ENCODE data around the gene SFMBT2. TPM values are rescaled to one million over a fixed set of nuclear protein-coding genes. Genes with fewer than 3 reads are reported as not detected.

The SFMBT2 gene
- total RNA-seq, 4 donors from 2014 or later, result 7.1 to 13.2 (median 9.0) TPM

GRCh38 chr10:7209458-7209857, 201.4 kb downstream of the SFMBT2 start:
- DNase-seq, result no peak
- TF ChIP-seq POLR2A (IDR thresholded peaks at IDR 0.05), result no peak
- TF ChIP-seq CTCF (IDR thresholded peaks at IDR 0.05), result no peak
- no peak overlapping the region for H3K4me3 ChIP-seq (replicated peaks in 1 of 3)
- H3K27ac ChIP-seq, result no peak overlapping the region
- H3K27me3 ChIP-seq, result no peaks in the 10 kb centered on the region
- intact Hi-C loops (cut with DNase I), result no loop called here
- WGBS, 2 donors, result 94 to 97% methylated on average over 2 of the region's 2 CpGs
- no peaks in the 10 kb centered on the region for H3K36me3 ChIP-seq
- H3K9me3 ChIP-seq, result no peaks in the 10 kb centered on the region
- H3K4me1 ChIP-seq, result no peaks in the 10 kb centered on the region

GRCh38 chr10:7206412-7207100, 204.3 kb downstream of the SFMBT2 start:
- no peaks in the 10 kb centered on the region for H3K4me1 ChIP-seq
- no peaks in the 10 kb centered on the region for H3K36me3 ChIP-seq
- no peak for DNase-seq
- TF ChIP-seq POLR2A (IDR thresholded peaks at IDR 0.05), result no peak
- no peak for TF ChIP-seq CTCF (IDR thresholded peaks at IDR 0.05)
- H3K27ac ChIP-seq, result no peak overlapping the region
- no peaks in the 10 kb centered on the region for H3K27me3 ChIP-seq
- WGBS, 2 donors, result 94 to 96% methylated on average over 6 of the region's 6 CpGs
- intact Hi-C loops (cut with DNase I), result no loop called here
- H3K9me3 ChIP-seq, result no peaks in the 10 kb centered on the region
- H3K4me3 ChIP-seq (replicated peaks in 1 of 3), result no peak overlapping the region

GRCh38 chr10:7205656-7206055, 205.2 kb downstream of the SFMBT2 start:
- Histone ChIP-seq H3K36me3 (no peaks in the 10 kb centered on the region), H3K27me3 (no peaks in the 10 kb centered on the region), H3K4me3 (replicated peaks in 1 of 3) (no peak overlapping the region), H3K9me3 (no peaks in the 10 kb centered on the region), H3K27ac (no peak overlapping the region), H3K4me1 (no peaks in the 10 kb centered on the region)
- TF ChIP-seq CTCF (IDR thresholded peaks at IDR 0.05), result no peak
- TF ChIP-seq POLR2A (IDR thresholded peaks at IDR 0.05), result no peak
- intact Hi-C loops (cut with DNase I), result no loop called here
- no peak for DNase-seq
- 87 to 92% methylated on average over 1 of the region's 1 CpG for WGBS, 2 donors

- Histone ChIP-seq H3K9me3 (no peaks in the 10 kb centered on the region), H3K27me3 (no peaks in the 10 kb centered on the region), H3K27ac (no peak overlapping the region), H3K36me3 (peaks cover 2 to 3% of the 10 kb centered on the region in 2 donors), H3K4me1 (no peaks in the 10 kb centered on the region), H3K4me3 (replicated peaks in 1 of 3) (no peak overlapping the region)
- intact Hi-C loops (cut with DNase I), result no loop called here
- DNase-seq, result no peak
- 92 to 93% methylated on average over 4 of the region's 4 CpGs for WGBS, 2 donors
- TF ChIP-seq POLR2A (IDR thresholded peaks at IDR 0.05) (no peak), CTCF (IDR thresholded peaks at IDR 0.05) (no peak)
These were observed 208.0 kb downstream of the SFMBT2 start for GRCh38 chr10:7202793-7203355.

- TF ChIP-seq POLR2A (IDR thresholded peaks at IDR 0.05) (no peak), CTCF (IDR thresholded peaks at IDR 0.05) (no peak)
- H3K4me3 ChIP-seq (replicated peaks in 1 of 3), result no peak overlapping the region
- H3K27ac ChIP-seq, result no peak overlapping the region
- peaks cover 9 to 14% of the 10 kb centered on the region in 2 donors for H3K36me3 ChIP-seq
- no peak for DNase-seq
- WGBS, 2 donors, result 93 to 96% methylated on average over 3 of the region's 3 CpGs
- no peaks in the 10 kb centered on the region for H3K27me3 ChIP-seq
- H3K9me3 ChIP-seq, result no peaks in the 10 kb centered on the region
- H3K4me1 ChIP-seq, result no peaks in the 10 kb centered on the region
- intact Hi-C loops (cut with DNase I), result no loop called here
These were observed 211.6 kb downstream of the SFMBT2 start for GRCh38 chr10:7199152-7199760.
